Esophagus muscularis mucosa (tissue), 4 donors: ENCODE results near the gene LRRC71. TPM values are rescaled to one million over a fixed set of nuclear protein-coding genes. Genes with fewer than 3 reads are reported as not detected.

Source experiments
- DNase-seq: peaks from one replicate; pipeline ENCODE4 v3.0.0-alpha.2; 2017; ENCODE audit errors: extremely low spot score
- H3K27ac ChIP-seq, 4 donors: fragments of 200-600 bp; sonication (generic); replicated peaks in 1 of 4; 1 replicate in 3 of 4; 2 replicates in 1 of 4; pipeline ENCODE4 v1.5.1; 2016 to 2019; ENCODE audit warnings: mild to moderate bottlenecking in 1 of 4
- H3K27me3 ChIP-seq, 4 donors: fragments of 200-600 bp; sonication (generic); one replicate each; pipeline versions ENCODE4 v1.5.1 to v1.6.0; 2016 to 2019
- H3K36me3 ChIP-seq, 4 donors: fragments of 200-600 bp; sonication (generic); one replicate each; pipeline ENCODE4 v1.5.1; 2016 to 2019
- H3K4me1 ChIP-seq, 4 donors: fragments of 200-600 bp; sonication (generic); one replicate each; pipeline ENCODE4 v1.5.1; 2016 to 2019
- H3K4me3 ChIP-seq, 4 donors: fragments of 200-600 bp; sonication (generic); 1 replicate in 2 of 4; 2 replicates in 2 of 4; pipeline ENCODE4 v1.5.1; 2016 to 2019; ENCODE audit warnings: mild to moderate bottlenecking in 4 of 4, moderate library complexity in 1 of 4
- H3K9me3 ChIP-seq, 4 donors: fragments of 200-600 bp; sonication (generic); 1 replicate in 3 of 4; 2 replicates in 1 of 4; pipeline ENCODE4 v1.5.1; 2016 to 2019
- CTCF ChIP-seq, 3 experiments: fragments of 200-600 bp in 2 of 3; fragments of 450-650 bp in 1 of 3; sonication (generic) in 2 of 3; IDR thresholded peaks; one replicate each; pipeline ENCODE4 v1.5.1; 2017 to 2019; ENCODE audit warnings: antibody characterized with exemption in 3 of 3, mild to moderate bottlenecking in 2 of 3, moderate library complexity in 1 of 3
- EP300 ChIP-seq: sonication (generic); formaldehyde crosslinking; IDR thresholded peaks from one replicate; pipeline ENCODE4 v1.6.1; 2017; ENCODE audit warnings: antibody characterized with exemption
- POLR2A ChIP-seq: fragments of 450-650 bp; IDR thresholded peaks from one replicate; pipeline ENCODE4 v1.6.1; 2017; ENCODE audit warnings: antibody characterized with exemption, moderate library complexity, mild to moderate bottlenecking, low read depth
- POLR2AphosphoS5 ChIP-seq, 2 donors: sonication (generic); formaldehyde crosslinking; IDR thresholded peaks; one replicate each; pipeline ENCODE4 v1.6.1; 2017; ENCODE audit warnings: antibody characterized with exemption in 2 of 2
- WGBS: methylation state at CpG from one replicate; pipeline ENCODE4 v1.1.5; 2018; 5-methylcytosine and 5-hydroxymethylcytosine counted together
- intact Hi-C: fragments of 100-400 bp; cut with DNase I; formaldehyde crosslinking; loops from one replicate; pipeline ENCODE4 v1.15.1; 2023
- total RNA-seq, 4 donors: library from RNA; depleted of rRNA; stranded (reverse); fragments of >200 nt; gene quantifications; one replicate each; pipeline versions ENCODE4 v1.1.0 to v1.2.1, GENCODE V29; 2016

The LRRC71 gene
- total RNA-seq, 4 donors from 2014 or later: not detected

- TF ChIP-seq POLR2AphosphoS5 (IDR thresholded peaks at IDR 0.05) (no peak), CTCF (IDR thresholded peaks at IDR 0.05) (no peak), POLR2A (no peak), EP300 (no peak)
- Histone ChIP-seq H3K36me3 (peaks cover 78 to 100% (median 99%) of the 10 kb centered on the region in 4 donors), H3K27ac (no peak overlapping the region), H3K4me3 (no peak overlapping the region), H3K27me3 (no peaks in the 10 kb centered on the region), H3K4me1 (no peaks in the 10 kb centered on the region), H3K9me3 (no peaks in the 10 kb centered on the region)
- intact Hi-C loops: no loop called here
- DNase-seq: no peak
- 94% methylated on average over 9 of the region's 9 CpGs for WGBS
Measured at GRCh38 chr1:156947127-156947526, 26.7 kb downstream of the LRRC71 start.

GRCh38 chr1:156947818-156948525 is 27.5 kb downstream of the LRRC71 start:
- peaks cover 77 to 100% (median 99%) of the 10 kb centered on the region in 4 donors for H3K36me3 ChIP-seq
- H3K27ac ChIP-seq: no peak overlapping the region

GRCh38 chr1:156948708-156949107 is 28.3 kb downstream of the LRRC71 start:
- H3K36me3 ChIP-seq: peaks cover 77 to 99% (median 97%) of the 10 kb centered on the region in 4 donors
- H3K27ac ChIP-seq: no peak overlapping the region

More at GRCh38 chr1:156947818-156948525, 27.5 kb downstream of the LRRC71 start:
- WGBS: 93% methylated on average over 7 of the region's 17 CpGs
- intact Hi-C loops: no loop called here
- no peaks in the 10 kb centered on the region for H3K4me1 ChIP-seq
- TF ChIP-seq POLR2AphosphoS5 (IDR thresholded peaks at IDR 0.05) (no peak), POLR2A (no peak), EP300 (no peak), CTCF (IDR thresholded peaks at IDR 0.05) (no peak)
- no peak overlapping the region for H3K4me3 ChIP-seq
- no peak for DNase-seq
- no peaks in the 10 kb centered on the region for H3K9me3 ChIP-seq
- H3K27me3 ChIP-seq: no peaks in the 10 kb centered on the region

GRCh38 chr1:156949127-156949526 is 28.7 kb downstream of the LRRC71 start:
- WGBS: 90% methylated on average over 2 of the region's 5 CpGs
- TF ChIP-seq EP300 (no peak), POLR2A (no peak), CTCF (IDR thresholded peaks at IDR 0.05) (no peak), POLR2AphosphoS5 (IDR thresholded peaks at IDR 0.05) (no peak)
- DNase-seq: no peak
- Histone ChIP-seq H3K27me3 (no peaks in the 10 kb centered on the region), H3K4me3 (no peak overlapping the region), H3K9me3 (no peaks in the 10 kb centered on the region), H3K4me1 (no peaks in the 10 kb centered on the region), H3K36me3 (peaks cover 77 to 99% (median 96%) of the 10 kb centered on the region in 4 donors), H3K27ac (no peak overlapping the region)
- intact Hi-C loops: no loop called here

More at GRCh38 chr1:156948708-156949107, 28.3 kb downstream of the LRRC71 start:
- no peak for DNase-seq
- Histone ChIP-seq H3K4me3 (no peak overlapping the region), H3K27me3 (no peaks in the 10 kb centered on the region), H3K4me1 (no peaks in the 10 kb centered on the region), H3K9me3 (no peaks in the 10 kb centered on the region)
- TF ChIP-seq POLR2A: no peak
- TF ChIP-seq POLR2AphosphoS5 (IDR thresholded peaks at IDR 0.05): no peak
- WGBS: 68% methylated on average over 4 of the region's 4 CpGs
- intact Hi-C loops: no loop called here

- H3K9me3 ChIP-seq: no peaks in the 10 kb centered on the region
- no peak overlapping the region for H3K27ac ChIP-seq
- intact Hi-C loops: no loop called here
- DNase-seq: no peak
- TF ChIP-seq EP300 (no peak), POLR2AphosphoS5 (IDR thresholded peaks at IDR 0.05) (no peak)
- WGBS: 92% methylated on average over 4 of the region's 5 CpGs
- no peaks in the 10 kb centered on the region for H3K4me1 ChIP-seq
- peaks cover 72 to 99% (median 91%) of the 10 kb centered on the region in 4 donors for H3K36me3 ChIP-seq
- H3K4me3 ChIP-seq: no peak overlapping the region
- no peaks in the 10 kb centered on the region for H3K27me3 ChIP-seq
Measured at GRCh38 chr1:156951371-156951770, 30.9 kb downstream of the LRRC71 start.
